CD4-positive, CD25-positive, alpha-beta regulatory T cell (primary cell): ENCODE results near the gene COPZ1. TPM values are rescaled to one million over a fixed set of nuclear protein-coding genes. Genes with fewer than 3 reads are reported as not detected.

Experiments
- ATAC-seq, 2 donors: fragments of 150-1000 bp; cut with Tn5 transposase; one replicate each; pipeline ENCODE4 v1.10.0; 2021; ENCODE audit warnings: low read depth in 2 of 2, moderate number of reproducible peaks in 2 of 2, moderate library complexity in 1 of 2
- DNase-seq, 3 donors: peaks; one replicate each; pipeline versions ENCODE4 v3.0.0 to v3.0.0-alpha.2; 2012 to 2022; ENCODE audit warnings: mixed read lengths in 1 of 3
- H3K27ac ChIP-seq: one replicate; pipeline ENCODE4 v1.7.0; 2013; ENCODE audit warnings: mild to moderate bottlenecking, low read length; ENCODE audit not compliant: insufficient read depth, poor library complexity, severe bottlenecking
- H3K27me3 ChIP-seq: one replicate; pipeline ENCODE4 v1.7.0; 2013; ENCODE audit warnings: low read length; ENCODE audit not compliant: control insufficient read depth, insufficient read depth
- H3K36me3 ChIP-seq: one replicate; pipeline ENCODE4 v1.7.0; 2013; ENCODE audit warnings: mild to moderate bottlenecking, low read length, moderate library complexity; ENCODE audit not compliant: control insufficient read depth, insufficient read depth
- H3K4me1 ChIP-seq: 2 replicates; pipeline ENCODE4 v1.7.0; 2013; ENCODE audit warnings: mild to moderate bottlenecking, low read length; ENCODE audit not compliant: insufficient read depth, control insufficient read depth, poor library complexity, severe bottlenecking
- H3K4me3 ChIP-seq: one replicate; pipeline ENCODE4 v1.7.0; 2013; ENCODE audit warnings: low read depth, mild to moderate bottlenecking, low read length, moderate library complexity
- H3K9me3 ChIP-seq, 2 experiments: 1 replicate in 1 of 2; 2 replicates in 1 of 2; pipeline ENCODE4 v1.7.0; 2013; ENCODE audit warnings: low read length in 2 of 2, mild to moderate bottlenecking in 1 of 2, moderate library complexity in 1 of 2; ENCODE audit not compliant: control insufficient read depth in 2 of 2
- H3K27ac Mint-ChIP-seq, 3 donors: one replicate each; pipeline ENCODE4 v1.8.0; 2020 to 2022; ENCODE audit warnings: mild to moderate bottlenecking in 3 of 3, mixed read lengths in 3 of 3, moderate library complexity in 2 of 3
- H3K27me3 Mint-ChIP-seq: one replicate; pipeline ENCODE4 v1.8.0; 2022; ENCODE audit warnings: mild to moderate bottlenecking, mixed read lengths
- H3K36me3 Mint-ChIP-seq: one replicate; pipeline ENCODE4 v1.8.0; 2020; ENCODE audit warnings: mixed read lengths
- H3K4me1 Mint-ChIP-seq, 4 donors: one replicate each; pipeline ENCODE4 v1.8.0; 2020 to 2022; ENCODE audit warnings: mixed read lengths in 4 of 4, mild to moderate bottlenecking in 1 of 4
- H3K4me3 Mint-ChIP-seq, 4 donors: one replicate each; pipeline ENCODE4 v1.8.0; 2020 to 2022; ENCODE audit warnings: mild to moderate bottlenecking in 4 of 4, mixed read lengths in 4 of 4, moderate library complexity in 3 of 4
- H3K9me3 Mint-ChIP-seq, 7 donors: one replicate each; pipeline ENCODE4 v1.8.0; 2020 to 2022; ENCODE audit warnings: mixed read lengths in 7 of 7, mild to moderate bottlenecking in 3 of 7, moderate library complexity in 2 of 7
- polyA plus RNA-seq, 4 donors: library from polyadenylated mRNA; unstranded; fragments of 300-500 nt; fragmentation: Illumina TruSeq; gene quantifications; one replicate each; pipeline ENCODE4 v1.2.3, GENCODE V29; 2021
- total RNA-seq: library from RNA; stranded (reverse); gene quantifications from one replicate; pipeline ENCODE4 v1.2.3, GENCODE V29; 2022

Gene COPZ1
- total and polyA plus RNA-seq, 5 donors from 2014 or later: 65.3 to 213 (median 154) TPM

GRCh38 chr12:54376596-54376995 is 51.7 kb downstream of the COPZ1 start:
- no peaks in the 10 kb centered on the region for H3K36me3 ChIP-seq
- no peaks in the 10 kb centered on the region for H3K9me3 ChIP-seq
- no peaks in the 10 kb centered on the region for H3K27me3 ChIP-seq
- Mint-ChIP-seq H3K27me3 (peaks cover 3% of the 10 kb centered on the region), H3K27ac (peak overlapping the region in 1 of 3 donors; percentile 36), H3K4me1 (peaks cover 0 to 18% (median 6%) of the 10 kb centered on the region in 4 donors), H3K36me3 (no peaks in the 10 kb centered on the region), H3K9me3 (no peaks in the 10 kb centered on the region), H3K4me3 (no peak overlapping the region)
- DNase-seq: no peak
- no peak overlapping the region for H3K4me3 ChIP-seq
- peaks cover 4% of the 10 kb centered on the region for H3K4me1 ChIP-seq
- ATAC-seq: no peak
- no peak overlapping the region for H3K27ac ChIP-seq

GRCh38 chr12:54377007-54377406 is 52.1 kb downstream of the COPZ1 start:
- peaks cover 4% of the 10 kb centered on the region for H3K27me3 Mint-ChIP-seq
- no peaks in the 10 kb centered on the region for H3K27me3 ChIP-seq
- no peak for ATAC-seq
- H3K4me1 Mint-ChIP-seq: peaks cover 0 to 15% (median 4%) of the 10 kb centered on the region in 4 donors
- DNase-seq: no peak
- no peaks in the 10 kb centered on the region for H3K9me3 ChIP-seq
- H3K4me1 ChIP-seq: peaks cover 4% of the 10 kb centered on the region
- no peak overlapping the region for H3K4me3 Mint-ChIP-seq
- H3K36me3 Mint-ChIP-seq: no peaks in the 10 kb centered on the region
- H3K27ac ChIP-seq: no peak overlapping the region
- no peaks in the 10 kb centered on the region for H3K36me3 ChIP-seq
- peak overlapping the region in 1 of 3 donors; percentile 36 for H3K27ac Mint-ChIP-seq
- H3K4me3 ChIP-seq: no peak overlapping the region
- no peaks in the 10 kb centered on the region for H3K9me3 Mint-ChIP-seq

- Histone ChIP-seq H3K27ac (no peak overlapping the region), H3K4me1 (peaks cover 4% of the 10 kb centered on the region), H3K4me3 (no peak overlapping the region), H3K9me3 (no peaks in the 10 kb centered on the region), H3K27me3 (no peaks in the 10 kb centered on the region), H3K36me3 (no peaks in the 10 kb centered on the region)
- Mint-ChIP-seq H3K4me3 (no peak overlapping the region), H3K36me3 (no peaks in the 10 kb centered on the region), H3K27ac (no peak overlapping the region), H3K9me3 (no peaks in the 10 kb centered on the region), H3K4me1 (peaks cover 0 to 11% (median 4%) of the 10 kb centered on the region in 4 donors), H3K27me3 (peaks cover 4% of the 10 kb centered on the region)
- ATAC-seq (no peak), DNase-seq (no peak)
Measured at GRCh38 chr12:54377797-54378515, 53.0 kb downstream of the COPZ1 start.

- Mint-ChIP-seq H3K4me3 (peak overlapping the region in 2 of 4 donors; percentile 69 to 78), H3K36me3 (no peaks in the 10 kb centered on the region), H3K4me1 (peaks cover 0 to 11% (median 4%) of the 10 kb centered on the region in 4 donors), H3K27ac (no peak overlapping the region), H3K27me3 (peaks cover 4% of the 10 kb centered on the region), H3K9me3 (no peaks in the 10 kb centered on the region)
- ATAC-seq (no peak), DNase-seq (no peak)
- Histone ChIP-seq H3K27ac (no peak overlapping the region), H3K36me3 (no peaks in the 10 kb centered on the region), H3K27me3 (no peaks in the 10 kb centered on the region), H3K4me3 (no peak overlapping the region), H3K9me3 (no peaks in the 10 kb centered on the region), H3K4me1 (peaks cover 4% of the 10 kb centered on the region)
Measured at GRCh38 chr12:54378796-54379397, 54.0 kb downstream of the COPZ1 start.

- ATAC-seq (peak; percentile 88 to 93), DNase-seq (peak; percentile 79 to 83 (median 83))
- no peaks in the 10 kb centered on the region for H3K9me3 Mint-ChIP-seq
- Histone ChIP-seq H3K4me3 (no peak overlapping the region), H3K27ac (no peak overlapping the region), H3K9me3 (no peaks in the 10 kb centered on the region), H3K36me3 (no peaks in the 10 kb centered on the region), H3K27me3 (no peaks in the 10 kb centered on the region), H3K4me1 (peaks cover 4% of the 10 kb centered on the region)
- H3K4me3 Mint-ChIP-seq: peak overlapping the region in 2 of 4 donors; percentile 69 to 78
- no peak overlapping the region for H3K27ac Mint-ChIP-seq
- peaks cover 0 to 11% (median 4%) of the 10 kb centered on the region in 4 donors for H3K4me1 Mint-ChIP-seq
- H3K27me3 Mint-ChIP-seq: peaks cover 4% of the 10 kb centered on the region
- H3K36me3 Mint-ChIP-seq: no peaks in the 10 kb centered on the region
Measured at GRCh38 chr12:54379398-54380201, 54.7 kb downstream of the COPZ1 start.

GRCh38 chr12:54381136-54381535 is 56.2 kb downstream of the COPZ1 start:
- H3K4me1 Mint-ChIP-seq: peaks cover 0 to 12% (median 4%) of the 10 kb centered on the region in 4 donors
- no peak overlapping the region for H3K27ac Mint-ChIP-seq
- H3K27ac ChIP-seq: no peak overlapping the region

GRCh38 chr12:54383041-54383609 is 58.2 kb downstream of the COPZ1 start:
- H3K27ac Mint-ChIP-seq: peak overlapping the region in 1 of 3 donors; percentile 16
- no peak for DNase-seq

More at GRCh38 chr12:54381136-54381535, 56.2 kb downstream of the COPZ1 start:
- Histone ChIP-seq H3K4me3 (no peak overlapping the region), H3K27me3 (no peaks in the 10 kb centered on the region), H3K9me3 (no peaks in the 10 kb centered on the region), H3K36me3 (no peaks in the 10 kb centered on the region), H3K4me1 (peaks cover 4% of the 10 kb centered on the region)
- Mint-ChIP-seq H3K36me3 (no peaks in the 10 kb centered on the region), H3K27me3 (peaks cover 4% of the 10 kb centered on the region), H3K4me3 (no peak overlapping the region), H3K9me3 (no peaks in the 10 kb centered on the region)
- no peak for DNase-seq
- no peak for ATAC-seq

More at GRCh38 chr12:54383041-54383609, 58.2 kb downstream of the COPZ1 start:
- no peaks in the 10 kb centered on the region for H3K9me3 ChIP-seq
- Mint-ChIP-seq H3K36me3 (no peaks in the 10 kb centered on the region), H3K4me3 (no peak overlapping the region), H3K27me3 (peaks cover 4% of the 10 kb centered on the region), H3K9me3 (no peaks in the 10 kb centered on the region), H3K4me1 (peaks cover 0 to 18% (median 5%) of the 10 kb centered on the region in 4 donors)
- no peaks in the 10 kb centered on the region for H3K27me3 ChIP-seq
- H3K27ac ChIP-seq: no peak overlapping the region
- H3K4me3 ChIP-seq: no peak overlapping the region
- no peaks in the 10 kb centered on the region for H3K36me3 ChIP-seq
- peak in 1 of 2 donors; percentile 7 for ATAC-seq
- H3K4me1 ChIP-seq: peaks cover 4% of the 10 kb centered on the region
